GM23338 (cell line): Measurements from ENCODE around the gene BMP10. TPM values are rescaled to one million over a fixed set of nuclear protein-coding genes. Genes with fewer than 3 reads are reported as not detected.

ENCODE experiments used
- ATAC-seq: fragments of 200-7000 bp; cut with Tn5 transposase; 3 replicates; pipeline ENCODE4 v1.9.1; 2020
- DNase-seq: peaks from one replicate; pipeline ENCODE4 v3.0.0-alpha.2; 2015; ENCODE audit warnings: low spot score
- H2AFZ ChIP-seq: fragments of 200-600 bp; sonication (generic); 2 replicates; pipeline ENCODE4 v1.8.0; 2016; ENCODE audit warnings: antibody characterized with exemption, mild to moderate bottlenecking, moderate library complexity
- H3F3A ChIP-seq: fragments of 200-600 bp; sonication (generic); replicated peaks from 2 replicates; pipeline ENCODE4 v1.8.0; 2017; ENCODE audit warnings: antibody characterized with exemption, mixed run types, low read depth
- H3K27ac ChIP-seq: fragments of 200-600 bp; sonication (generic); 2 replicates; pipeline ENCODE4 v1.6.1; 2016; ENCODE audit warnings: low read depth
- H3K27me3 ChIP-seq: fragments of 200-600 bp; sonication (generic); 2 replicates; pipeline ENCODE4 v1.8.0; 2016; ENCODE audit warnings: mild to moderate bottlenecking, mixed run types, moderate library complexity; ENCODE audit not compliant: insufficient read depth
- H3K36me3 ChIP-seq: fragments of 200-600 bp; sonication (generic); 2 replicates; pipeline ENCODE4 v1.8.0; 2016; ENCODE audit warnings: mild to moderate bottlenecking; ENCODE audit not compliant: insufficient read depth
- H3K4me1 ChIP-seq: fragments of 200-600 bp; sonication (generic); 2 replicates; pipeline ENCODE4 v1.8.0; 2016; ENCODE audit warnings: mild to moderate bottlenecking, moderate library complexity; ENCODE audit not compliant: insufficient read depth
- H3K4me2 ChIP-seq: fragments of 200-600 bp; sonication (generic); 2 replicates; pipeline ENCODE4 v1.7.1; 2017; ENCODE audit warnings: mixed run types
- H3K4me3 ChIP-seq: fragments of 200-600 bp; sonication (generic); 2 replicates; pipeline ENCODE4 v1.6.1; 2016; ENCODE audit warnings: mixed run types
- H3K79me2 ChIP-seq: fragments of 200-600 bp; sonication (generic); replicated peaks from 2 replicates; pipeline ENCODE4 v1.8.0; 2017; ENCODE audit warnings: mild to moderate bottlenecking; ENCODE audit not compliant: insufficient read depth
- H3K9me2 ChIP-seq: fragments of 200-600 bp; sonication (generic); 2 replicates; pipeline ENCODE4 v1.8.0; 2017; ENCODE audit not compliant: insufficient read depth
- H4K20me1 ChIP-seq: fragments of 200-600 bp; sonication (generic); replicated peaks from 2 replicates; pipeline ENCODE4 v1.8.0; 2017; ENCODE audit warnings: mild to moderate bottlenecking; ENCODE audit not compliant: insufficient read depth
- H3K27ac Mint-ChIP-seq: 2 replicates; pipeline ENCODE4 v1.8.0; 2020; ENCODE audit warnings: inconsistent platforms, mild to moderate bottlenecking, moderate library complexity, mixed read lengths
- H3K27me3 Mint-ChIP-seq: 3 replicates; pipeline ENCODE4 v1.8.0; 2022; ENCODE audit warnings: low read depth, mild to moderate bottlenecking, moderate library complexity, mixed read lengths, inconsistent platforms; ENCODE audit not compliant: insufficient read depth, poor library complexity
- H3K36me3 Mint-ChIP-seq: 3 replicates; pipeline ENCODE4 v1.8.0; 2021; ENCODE audit warnings: low read depth, mild to moderate bottlenecking, inconsistent platforms, moderate library complexity, mixed read lengths
- H3K4me1 Mint-ChIP-seq: 3 replicates; pipeline ENCODE4 v1.8.0; 2020; ENCODE audit warnings: mild to moderate bottlenecking, inconsistent platforms, mixed read lengths
- H3K4me3 Mint-ChIP-seq: 3 replicates; pipeline ENCODE4 v1.8.0; 2021; ENCODE audit warnings: moderate library complexity, mild to moderate bottlenecking, inconsistent platforms, mixed read lengths
- H3K9me3 Mint-ChIP-seq: 3 replicates; pipeline ENCODE4 v1.8.0; 2020; ENCODE audit warnings: moderate library complexity, mild to moderate bottlenecking, inconsistent platforms, mixed read lengths
- CREB1 ChIP-seq: fragments of 250-450 bp; sonication (Bioruptor Pico); IDR thresholded peaks from 2 replicates; pipeline ENCODE4 v1.5.0; 2020; ENCODE audit warnings: low read depth, mild to moderate bottlenecking, moderate library complexity
- EZH2 ChIP-seq: fragments of 200-600 bp; sonication (generic); IDR thresholded peaks from one replicate; pipeline ENCODE4 v1.8.0; 2017; ENCODE audit warnings: antibody characterized with exemption, mild to moderate bottlenecking, low read depth; ENCODE audit not compliant: unreplicated experiment
- EZH2phosphoT487 ChIP-seq: fragments of 200-600 bp; sonication (generic); IDR thresholded peaks from one replicate; pipeline ENCODE4 v1.8.1; 2018; ENCODE audit warnings: antibody characterized with exemption; ENCODE audit not compliant: unreplicated experiment
- JUNB ChIP-seq: IDR thresholded peaks from one replicate; pipeline ENCODE4 v1.6.1; 2016; ENCODE audit warnings: antibody characterized with exemption; ENCODE audit not compliant: unreplicated experiment
- NANOG ChIP-seq: IDR thresholded peaks from 2 replicates; pipeline ENCODE4 v1.6.1; 2016; ENCODE audit warnings: antibody characterized with exemption, borderline replicate concordance
- POLR2AphosphoS5 ChIP-seq: IDR thresholded peaks from 2 replicates; pipeline ENCODE4 v1.6.1; 2016; ENCODE audit warnings: antibody characterized with exemption, low read depth
- STAT1 ChIP-seq: IDR thresholded peaks from one replicate; pipeline ENCODE4 v1.6.1; 2016; ENCODE audit warnings: antibody characterized with exemption; ENCODE audit not compliant: unreplicated experiment
- ZNF114 ChIP-seq: fragments of 250-450 bp; sonication (Bioruptor Pico); IDR thresholded peaks from 2 replicates; pipeline ENCODE4 v1.5.0; 2020; ENCODE audit warnings: mild to moderate bottlenecking, moderate library complexity
- ZNF331 ChIP-seq: fragments of 250-450 bp; sonication (Bioruptor Pico); IDR thresholded peaks from 2 replicates; pipeline ENCODE4 v1.5.0; 2020; ENCODE audit warnings: low read depth, mild to moderate bottlenecking, moderate library complexity
- polyA plus RNA-seq: library from polyadenylated mRNA; unstranded; fragments of >200 nt; fragmentation: Nextera tagmentation; extraction: Ambion mirVana; gene quantifications from 2 replicates; pipeline ENCODE4 v1.2.1, GENCODE V29; 2016
- total RNA-seq: library from RNA; depleted of rRNA; stranded (reverse); fragments of >200 nt; shearing (Covaris generic); gene quantifications from 2 replicates; pipeline ENCODE4 v1.2.3, GENCODE V29; 2014
- TF ChIP-seq, protein P1 (sequence below): IDR thresholded peaks from one replicate; pipeline ENCODE4 v1.6.1; 2018; ENCODE audit warnings: antibody characterized with exemption; ENCODE audit not compliant: unreplicated experiment
- TF ChIP-seq, protein P2 (sequence below), 2 experiments: fragments of 200-600 bp in 1 of 2; sonication (generic) in 1 of 2; conservative IDR thresholded peaks; 2 replicates each; pipeline versions ENCODE4 v1.5.1 to v1.6.1; 2016 to 2017; ENCODE audit warnings: antibody characterized with exemption in 2 of 2, low read depth in 2 of 2, mild to moderate bottlenecking in 2 of 2, moderate library complexity in 1 of 2
- TF ChIP-seq, protein P3 (sequence below): IDR thresholded peaks from 2 replicates; pipeline ENCODE4 v1.6.1; 2016; ENCODE audit warnings: antibody characterized with exemption
- TF ChIP-seq, protein P4 (sequence below): fragments of 250-450 bp; sonication (Bioruptor Pico); IDR thresholded peaks from 2 replicates; pipeline ENCODE4 v1.5.0; 2020; ENCODE audit warnings: mild to moderate bottlenecking, moderate library complexity

Gene BMP10
- total and polyA plus RNA-seq, 2 experiments from 2014 or later = not detected

DNA sequence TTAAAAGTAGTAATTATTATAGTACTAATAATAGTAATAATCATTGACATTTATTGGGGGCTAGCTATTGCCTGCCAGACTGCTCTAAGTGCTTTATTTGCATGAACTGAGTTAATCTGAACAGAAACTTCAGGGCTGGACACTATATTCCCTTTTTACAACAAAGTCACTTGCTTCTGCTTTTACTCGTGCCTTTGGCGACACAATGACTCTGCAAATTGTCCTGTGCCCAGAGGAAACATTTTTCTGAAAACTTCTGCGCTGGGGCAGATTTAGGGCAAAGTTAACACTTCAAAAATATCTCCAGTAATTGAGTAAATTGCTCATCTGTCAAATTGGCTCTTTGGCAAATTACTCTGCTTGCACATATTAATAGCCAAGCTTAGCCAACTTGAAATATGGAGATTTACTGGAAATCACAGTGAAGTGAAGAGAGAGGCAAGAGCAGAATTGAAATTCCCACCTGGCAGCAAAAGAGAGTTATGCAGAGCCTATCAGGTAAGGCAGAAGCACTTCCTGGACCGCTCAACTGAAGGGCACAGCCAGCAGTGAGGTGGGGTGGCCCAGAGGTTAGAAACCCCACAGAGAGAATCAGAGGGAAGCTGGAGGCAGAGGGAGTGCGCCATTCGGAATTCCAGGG lies 36.3 kb downstream of the BMP10 start:
- no peak for DNase-seq
- Histone ChIP-seq H3K4me2 (no peak overlapping the region), H3K79me2 (no peaks in the 10 kb centered on the region), H3K27me3 (no peaks in the 10 kb centered on the region), H3K4me1 (no peaks in the 10 kb centered on the region), H3K4me3 (no peak overlapping the region), H3F3A (no peaks in the 10 kb centered on the region), H2AFZ (peak overlapping the region; percentile 69), H3K27ac (no peak overlapping the region), H3K36me3 (no peaks in the 10 kb centered on the region), H4K20me1 (no peaks in the 10 kb centered on the region), H3K9me2 (no peaks in the 10 kb centered on the region; the same call in 1 of the 2 replicates)
- H3K4me1 Mint-ChIP-seq = peaks cover 5% of the 10 kb centered on the region; the same call in 2 of the 3 replicates
- TF ChIP-seq, protein P1, sequence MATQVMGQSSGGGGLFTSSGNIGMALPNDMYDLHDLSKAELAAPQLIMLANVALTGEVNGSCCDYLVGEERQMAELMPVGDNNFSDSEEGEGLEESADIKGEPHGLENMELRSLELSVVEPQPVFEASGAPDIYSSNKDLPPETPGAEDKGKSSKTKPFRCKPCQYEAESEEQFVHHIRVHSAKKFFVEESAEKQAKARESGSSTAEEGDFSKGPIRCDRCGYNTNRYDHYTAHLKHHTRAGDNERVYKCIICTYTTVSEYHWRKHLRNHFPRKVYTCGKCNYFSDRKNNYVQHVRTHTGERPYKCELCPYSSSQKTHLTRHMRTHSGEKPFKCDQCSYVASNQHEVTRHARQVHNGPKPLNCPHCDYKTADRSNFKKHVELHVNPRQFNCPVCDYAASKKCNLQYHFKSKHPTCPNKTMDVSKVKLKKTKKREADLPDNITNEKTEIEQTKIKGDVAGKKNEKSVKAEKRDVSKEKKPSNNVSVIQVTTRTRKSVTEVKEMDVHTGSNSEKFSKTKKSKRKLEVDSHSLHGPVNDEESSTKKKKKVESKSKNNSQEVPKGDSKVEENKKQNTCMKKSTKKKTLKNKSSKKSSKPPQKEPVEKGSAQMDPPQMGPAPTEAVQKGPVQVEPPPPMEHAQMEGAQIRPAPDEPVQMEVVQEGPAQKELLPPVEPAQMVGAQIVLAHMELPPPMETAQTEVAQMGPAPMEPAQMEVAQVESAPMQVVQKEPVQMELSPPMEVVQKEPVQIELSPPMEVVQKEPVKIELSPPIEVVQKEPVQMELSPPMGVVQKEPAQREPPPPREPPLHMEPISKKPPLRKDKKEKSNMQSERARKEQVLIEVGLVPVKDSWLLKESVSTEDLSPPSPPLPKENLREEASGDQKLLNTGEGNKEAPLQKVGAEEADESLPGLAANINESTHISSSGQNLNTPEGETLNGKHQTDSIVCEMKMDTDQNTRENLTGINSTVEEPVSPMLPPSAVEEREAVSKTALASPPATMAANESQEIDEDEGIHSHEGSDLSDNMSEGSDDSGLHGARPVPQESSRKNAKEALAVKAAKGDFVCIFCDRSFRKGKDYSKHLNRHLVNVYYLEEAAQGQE = no peak
- TF ChIP-seq, protein P2, sequence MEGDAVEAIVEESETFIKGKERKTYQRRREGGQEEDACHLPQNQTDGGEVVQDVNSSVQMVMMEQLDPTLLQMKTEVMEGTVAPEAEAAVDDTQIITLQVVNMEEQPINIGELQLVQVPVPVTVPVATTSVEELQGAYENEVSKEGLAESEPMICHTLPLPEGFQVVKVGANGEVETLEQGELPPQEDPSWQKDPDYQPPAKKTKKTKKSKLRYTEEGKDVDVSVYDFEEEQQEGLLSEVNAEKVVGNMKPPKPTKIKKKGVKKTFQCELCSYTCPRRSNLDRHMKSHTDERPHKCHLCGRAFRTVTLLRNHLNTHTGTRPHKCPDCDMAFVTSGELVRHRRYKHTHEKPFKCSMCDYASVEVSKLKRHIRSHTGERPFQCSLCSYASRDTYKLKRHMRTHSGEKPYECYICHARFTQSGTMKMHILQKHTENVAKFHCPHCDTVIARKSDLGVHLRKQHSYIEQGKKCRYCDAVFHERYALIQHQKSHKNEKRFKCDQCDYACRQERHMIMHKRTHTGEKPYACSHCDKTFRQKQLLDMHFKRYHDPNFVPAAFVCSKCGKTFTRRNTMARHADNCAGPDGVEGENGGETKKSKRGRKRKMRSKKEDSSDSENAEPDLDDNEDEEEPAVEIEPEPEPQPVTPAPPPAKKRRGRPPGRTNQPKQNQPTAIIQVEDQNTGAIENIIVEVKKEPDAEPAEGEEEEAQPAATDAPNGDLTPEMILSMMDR (conservative IDR thresholded peaks at IDR 0.05; ENCODE audit: low read depth in 2 of 2) = no peak
- TF ChIP-seq CREB1 = no peak
- TF ChIP-seq, protein P3, sequence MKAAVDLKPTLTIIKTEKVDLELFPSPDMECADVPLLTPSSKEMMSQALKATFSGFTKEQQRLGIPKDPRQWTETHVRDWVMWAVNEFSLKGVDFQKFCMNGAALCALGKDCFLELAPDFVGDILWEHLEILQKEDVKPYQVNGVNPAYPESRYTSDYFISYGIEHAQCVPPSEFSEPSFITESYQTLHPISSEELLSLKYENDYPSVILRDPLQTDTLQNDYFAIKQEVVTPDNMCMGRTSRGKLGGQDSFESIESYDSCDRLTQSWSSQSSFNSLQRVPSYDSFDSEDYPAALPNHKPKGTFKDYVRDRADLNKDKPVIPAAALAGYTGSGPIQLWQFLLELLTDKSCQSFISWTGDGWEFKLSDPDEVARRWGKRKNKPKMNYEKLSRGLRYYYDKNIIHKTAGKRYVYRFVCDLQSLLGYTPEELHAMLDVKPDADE = no peak
- TF ChIP-seq JUNB = no peak
- TF ChIP-seq ZNF331 (CRISPR knock-in tag) = no peak
- no peak for TF ChIP-seq NANOG
- TF ChIP-seq POLR2AphosphoS5 = no peak
- TF ChIP-seq EZH2 = no peak
- no peak for TF ChIP-seq ZNF114 (CRISPR knock-in tag)
- no peak for TF ChIP-seq EZH2phosphoT487
- TF ChIP-seq, protein P4, sequence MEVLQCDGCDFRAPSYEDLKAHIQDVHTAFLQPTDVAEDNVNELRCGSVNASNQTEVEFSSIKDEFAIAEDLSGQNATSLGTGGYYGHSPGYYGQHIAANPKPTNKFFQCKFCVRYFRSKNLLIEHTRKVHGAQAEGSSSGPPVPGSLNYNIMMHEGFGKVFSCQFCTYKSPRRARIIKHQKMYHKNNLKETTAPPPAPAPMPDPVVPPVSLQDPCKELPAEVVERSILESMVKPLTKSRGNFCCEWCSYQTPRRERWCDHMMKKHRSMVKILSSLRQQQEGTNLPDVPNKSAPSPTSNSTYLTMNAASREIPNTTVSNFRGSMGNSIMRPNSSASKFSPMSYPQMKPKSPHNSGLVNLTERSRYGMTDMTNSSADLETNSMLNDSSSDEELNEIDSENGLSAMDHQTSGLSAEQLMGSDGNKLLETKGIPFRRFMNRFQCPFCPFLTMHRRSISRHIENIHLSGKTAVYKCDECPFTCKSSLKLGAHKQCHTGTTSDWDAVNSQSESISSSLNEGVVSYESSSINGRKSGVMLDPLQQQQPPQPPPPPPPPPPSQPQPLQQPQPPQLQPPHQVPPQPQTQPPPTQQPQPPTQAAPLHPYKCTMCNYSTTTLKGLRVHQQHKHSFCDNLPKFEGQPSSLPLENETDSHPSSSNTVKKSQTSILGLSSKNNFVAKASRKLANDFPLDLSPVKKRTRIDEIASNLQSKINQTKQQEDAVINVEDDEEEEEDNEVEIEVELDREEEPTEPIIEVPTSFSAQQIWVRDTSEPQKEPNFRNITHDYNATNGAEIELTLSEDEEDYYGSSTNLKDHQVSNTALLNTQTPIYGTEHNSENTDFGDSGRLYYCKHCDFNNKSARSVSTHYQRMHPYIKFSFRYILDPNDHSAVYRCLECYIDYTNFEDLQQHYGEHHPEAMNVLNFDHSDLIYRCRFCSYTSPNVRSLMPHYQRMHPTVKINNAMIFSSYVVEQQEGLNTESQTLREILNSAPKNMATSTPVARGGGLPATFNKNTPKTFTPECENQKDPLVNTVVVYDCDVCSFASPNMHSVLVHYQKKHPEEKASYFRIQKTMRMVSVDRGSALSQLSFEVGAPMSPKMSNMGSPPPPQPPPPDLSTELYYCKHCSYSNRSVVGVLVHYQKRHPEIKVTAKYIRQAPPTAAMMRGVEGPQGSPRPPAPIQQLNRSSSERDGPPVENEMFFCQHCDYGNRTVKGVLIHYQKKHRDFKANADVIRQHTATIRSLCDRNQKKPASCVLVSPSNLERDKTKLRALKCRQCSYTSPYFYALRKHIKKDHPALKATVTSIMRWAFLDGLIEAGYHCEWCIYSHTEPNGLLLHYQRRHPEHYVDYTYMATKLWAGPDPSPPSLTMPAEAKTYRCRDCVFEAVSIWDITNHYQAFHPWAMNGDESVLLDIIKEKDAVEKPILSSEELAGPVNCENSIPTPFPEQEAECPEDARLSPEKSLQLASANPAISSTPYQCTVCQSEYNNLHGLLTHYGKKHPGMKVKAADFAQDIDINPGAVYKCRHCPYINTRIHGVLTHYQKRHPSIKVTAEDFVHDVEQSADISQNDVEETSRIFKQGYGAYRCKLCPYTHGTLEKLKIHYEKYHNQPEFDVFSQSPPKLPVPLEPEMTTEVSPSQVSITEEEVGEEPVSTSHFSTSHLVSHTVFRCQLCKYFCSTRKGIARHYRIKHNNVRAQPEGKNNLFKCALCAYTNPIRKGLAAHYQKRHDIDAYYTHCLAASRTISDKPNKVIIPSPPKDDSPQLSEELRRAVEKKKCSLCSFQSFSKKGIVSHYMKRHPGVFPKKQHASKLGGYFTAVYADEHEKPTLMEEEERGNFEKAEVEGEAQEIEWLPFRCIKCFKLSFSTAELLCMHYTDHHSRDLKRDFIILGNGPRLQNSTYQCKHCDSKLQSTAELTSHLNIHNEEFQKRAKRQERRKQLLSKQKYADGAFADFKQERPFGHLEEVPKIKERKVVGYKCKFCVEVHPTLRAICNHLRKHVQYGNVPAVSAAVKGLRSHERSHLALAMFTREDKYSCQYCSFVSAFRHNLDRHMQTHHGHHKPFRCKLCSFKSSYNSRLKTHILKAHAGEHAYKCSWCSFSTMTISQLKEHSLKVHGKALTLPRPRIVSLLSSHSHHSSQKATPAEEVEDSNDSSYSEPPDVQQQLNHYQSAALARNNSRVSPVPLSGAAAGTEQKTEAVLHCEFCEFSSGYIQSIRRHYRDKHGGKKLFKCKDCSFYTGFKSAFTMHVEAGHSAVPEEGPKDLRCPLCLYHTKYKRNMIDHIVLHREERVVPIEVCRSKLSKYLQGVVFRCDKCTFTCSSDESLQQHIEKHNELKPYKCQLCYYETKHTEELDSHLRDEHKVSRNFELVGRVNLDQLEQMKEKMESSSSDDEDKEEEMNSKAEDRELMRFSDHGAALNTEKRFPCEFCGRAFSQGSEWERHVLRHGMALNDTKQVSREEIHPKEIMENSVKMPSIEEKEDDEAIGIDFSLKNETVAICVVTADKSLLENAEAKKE (CRISPR knock-in tag) = no peak
- no peak for TF ChIP-seq STAT1
- no peak for ATAC-seq
- peaks cover 2% of the 10 kb centered on the region for H3K27me3 Mint-ChIP-seq
- H3K36me3 Mint-ChIP-seq = peaks cover 7% of the 10 kb centered on the region; the same call in 2 of the 3 replicates
- peaks cover 8% of the 10 kb centered on the region for H3K9me3 Mint-ChIP-seq
- H3K27ac Mint-ChIP-seq = no peak overlapping the region
- no peak overlapping the region for H3K4me3 Mint-ChIP-seq
